Measurements from ENCODE around the gene TRIB2.

Gene TRIB2

GRCh38 chr2:12683457-12684100 is 33.2 kb upstream of the TRIB2 start:
- Histone ChIP-seq H3K4me1 (ENCODE audit: control insufficient read depth, insufficient read depth, low read length) (peaks cover 46% of the 10 kb centered on the region), H3K9me3 (ENCODE audit: control insufficient read depth, low read length) (no peaks in the 10 kb centered on the region), H3K4me3 (ENCODE audit: low read length) (no peak overlapping the region), H3K9ac (ENCODE audit: low read length) (no peak overlapping the region), H3K27me3 (ENCODE audit: control insufficient read depth, insufficient read depth, low read length) (no peaks in the 10 kb centered on the region), H3K36me3 (ENCODE audit: control insufficient read depth, insufficient read depth, low read length) (no peaks in the 10 kb centered on the region)

GRCh38 chr2:12684471-12684936 is 32.2 kb upstream of the TRIB2 start:
- no peak overlapping the region for H3K4me3 ChIP-seq (ENCODE audit: low read length)
- H3K9ac ChIP-seq (ENCODE audit: low read length), result no peak overlapping the region
- no peaks in the 10 kb centered on the region for H3K36me3 ChIP-seq (ENCODE audit: control insufficient read depth, insufficient read depth, low read length)
- peaks cover 54% of the 10 kb centered on the region for H3K4me1 ChIP-seq (ENCODE audit: control insufficient read depth, insufficient read depth, low read length)
- H3K27me3 ChIP-seq (ENCODE audit: control insufficient read depth, insufficient read depth, low read length), result no peaks in the 10 kb centered on the region
- no peaks in the 10 kb centered on the region for H3K9me3 ChIP-seq (ENCODE audit: control insufficient read depth, low read length)

- Histone ChIP-seq H3K9me3 (ENCODE audit: control insufficient read depth, low read length) (no peaks in the 10 kb centered on the region), H3K36me3 (ENCODE audit: control insufficient read depth, insufficient read depth, low read length) (no peaks in the 10 kb centered on the region), H3K4me1 (ENCODE audit: control insufficient read depth, insufficient read depth, low read length) (peaks cover 56% of the 10 kb centered on the region), H3K9ac (ENCODE audit: low read length) (no peak overlapping the region), H3K4me3 (ENCODE audit: low read length) (no peak overlapping the region), H3K27me3 (ENCODE audit: control insufficient read depth, insufficient read depth, low read length) (no peaks in the 10 kb centered on the region)
These were observed 31.6 kb upstream of the TRIB2 start for GRCh38 chr2:12685145-12685544.

DNA sequence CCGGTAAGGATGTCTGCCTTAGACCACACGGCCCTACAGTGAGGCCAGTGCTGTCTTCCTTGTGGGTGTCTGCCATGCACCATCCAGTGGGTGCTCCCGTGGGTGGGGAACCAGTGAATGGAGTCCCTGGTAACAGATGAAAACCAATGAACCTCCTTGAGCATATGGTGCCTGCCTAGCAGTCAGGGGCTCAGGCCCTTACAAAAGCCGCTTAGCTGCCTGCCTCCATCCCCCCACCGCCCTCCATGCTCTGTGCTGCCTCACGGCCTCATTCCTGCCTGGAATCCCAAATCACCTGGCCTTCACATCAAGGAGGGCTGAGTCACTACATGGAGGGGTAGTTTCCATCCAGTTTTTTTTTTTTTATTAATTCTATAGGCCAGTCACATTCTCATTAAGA is 30.8 kb upstream of the TRIB2 start:
- H3K9ac ChIP-seq (ENCODE audit: low read length), result no peak overlapping the region
- H3K4me1 ChIP-seq (ENCODE audit: control insufficient read depth, insufficient read depth, low read length), result peaks cover 56% of the 10 kb centered on the region
- no peaks in the 10 kb centered on the region for H3K36me3 ChIP-seq (ENCODE audit: control insufficient read depth, insufficient read depth, low read length)
- no peak overlapping the region for H3K4me3 ChIP-seq (ENCODE audit: low read length)
- H3K27me3 ChIP-seq (ENCODE audit: control insufficient read depth, insufficient read depth, low read length), result no peaks in the 10 kb centered on the region
- no peaks in the 10 kb centered on the region for H3K9me3 ChIP-seq (ENCODE audit: control insufficient read depth, low read length)

- Histone ChIP-seq H3K9me3 (ENCODE audit: control insufficient read depth, low read length) (no peaks in the 10 kb centered on the region), H3K4me3 (ENCODE audit: low read length) (no peak overlapping the region), H3K4me1 (ENCODE audit: control insufficient read depth, insufficient read depth, low read length) (peaks cover 56% of the 10 kb centered on the region), H3K9ac (ENCODE audit: low read length) (no peak overlapping the region), H3K36me3 (ENCODE audit: control insufficient read depth, insufficient read depth, low read length) (no peaks in the 10 kb centered on the region), H3K27me3 (ENCODE audit: control insufficient read depth, insufficient read depth, low read length) (no peaks in the 10 kb centered on the region)
These were observed 29.9 kb upstream of the TRIB2 start for GRCh38 chr2:12686708-12687283.

- Histone ChIP-seq H3K4me1 (ENCODE audit: control insufficient read depth, insufficient read depth, low read length) (peaks cover 50% of the 10 kb centered on the region), H3K36me3 (ENCODE audit: control insufficient read depth, insufficient read depth, low read length) (no peaks in the 10 kb centered on the region), H3K27me3 (ENCODE audit: control insufficient read depth, insufficient read depth, low read length) (no peaks in the 10 kb centered on the region), H3K4me3 (ENCODE audit: low read length) (no peak overlapping the region), H3K9me3 (ENCODE audit: control insufficient read depth, low read length) (no peaks in the 10 kb centered on the region), H3K9ac (ENCODE audit: low read length) (no peak overlapping the region)
These were observed 28.6 kb upstream of the TRIB2 start for GRCh38 chr2:12688091-12688490.

- no peaks in the 10 kb centered on the region for H3K36me3 ChIP-seq (ENCODE audit: control insufficient read depth, insufficient read depth, low read length)
- H3K4me3 ChIP-seq (ENCODE audit: low read length), result no peak overlapping the region
- H3K4me1 ChIP-seq (ENCODE audit: control insufficient read depth, insufficient read depth, low read length), result peaks cover 45% of the 10 kb centered on the region
- no peaks in the 10 kb centered on the region for H3K27me3 ChIP-seq (ENCODE audit: control insufficient read depth, insufficient read depth, low read length)
- no peak overlapping the region for H3K9ac ChIP-seq (ENCODE audit: low read length)
- no peaks in the 10 kb centered on the region for H3K9me3 ChIP-seq (ENCODE audit: control insufficient read depth, low read length)
These were observed 27.8 kb upstream of the TRIB2 start for GRCh38 chr2:12688893-12689292.

DNA sequence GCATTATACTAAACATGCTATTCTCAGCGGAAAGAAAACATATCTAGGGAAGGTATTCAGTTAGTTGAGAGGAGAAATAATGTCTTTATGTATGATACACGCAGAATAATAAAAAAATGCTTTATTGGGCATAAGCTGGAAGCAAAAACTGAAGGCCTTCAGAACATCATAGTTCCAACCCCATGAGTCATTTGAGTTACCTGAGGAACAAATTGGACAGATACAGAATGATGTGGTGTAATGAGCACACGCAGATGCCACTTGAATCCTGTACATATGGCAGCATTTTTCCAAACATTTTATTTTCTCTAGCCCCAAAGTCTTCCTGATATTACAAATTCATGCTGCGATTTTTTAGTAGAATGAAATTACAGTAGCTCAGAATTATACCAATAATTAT is 23.2 kb upstream of the TRIB2 start:
- H3K9ac ChIP-seq (ENCODE audit: low read length), result no peak overlapping the region
- no peaks in the 10 kb centered on the region for H3K27me3 ChIP-seq (ENCODE audit: control insufficient read depth, insufficient read depth, low read length)
- H3K36me3 ChIP-seq (ENCODE audit: control insufficient read depth, insufficient read depth, low read length), result no peaks in the 10 kb centered on the region
- H3K4me1 ChIP-seq (ENCODE audit: control insufficient read depth, insufficient read depth, low read length), result peaks cover 16% of the 10 kb centered on the region
- H3K4me3 ChIP-seq (ENCODE audit: low read length), result no peak overlapping the region
- no peaks in the 10 kb centered on the region for H3K9me3 ChIP-seq (ENCODE audit: control insufficient read depth, low read length)

- peaks cover 5% of the 10 kb centered on the region for H3K4me1 ChIP-seq (ENCODE audit: control insufficient read depth, insufficient read depth, low read length)
- no peak overlapping the region for H3K9ac ChIP-seq (ENCODE audit: low read length)
- H3K9me3 ChIP-seq (ENCODE audit: control insufficient read depth, low read length), result no peaks in the 10 kb centered on the region
- no peak overlapping the region for H3K4me3 ChIP-seq (ENCODE audit: low read length)
- H3K36me3 ChIP-seq (ENCODE audit: control insufficient read depth, insufficient read depth, low read length), result no peaks in the 10 kb centered on the region
- no peaks in the 10 kb centered on the region for H3K27me3 ChIP-seq (ENCODE audit: control insufficient read depth, insufficient read depth, low read length)
These were observed 21.6 kb upstream of the TRIB2 start for GRCh38 chr2:12694990-12695774.

- H3K9me3 ChIP-seq (ENCODE audit: control insufficient read depth, low read length), result no peaks in the 10 kb centered on the region
- H3K27me3 ChIP-seq (ENCODE audit: control insufficient read depth, insufficient read depth, low read length), result no peaks in the 10 kb centered on the region
- no peak overlapping the region for H3K4me3 ChIP-seq (ENCODE audit: low read length)
- H3K36me3 ChIP-seq (ENCODE audit: control insufficient read depth, insufficient read depth, low read length), result no peaks in the 10 kb centered on the region
- H3K4me1 ChIP-seq (ENCODE audit: control insufficient read depth, insufficient read depth, low read length), result peaks cover 17% of the 10 kb centered on the region
- no peak overlapping the region for H3K9ac ChIP-seq (ENCODE audit: low read length)
These were observed 19.1 kb upstream of the TRIB2 start for GRCh38 chr2:12697617-12698016.

GRCh38 chr2:12700989-12701388 is 15.7 kb upstream of the TRIB2 start:
- Histone ChIP-seq H3K36me3 (ENCODE audit: control insufficient read depth, insufficient read depth, low read length) (no peaks in the 10 kb centered on the region), H3K4me3 (ENCODE audit: low read length) (no peak overlapping the region), H3K4me1 (ENCODE audit: control insufficient read depth, insufficient read depth, low read length) (peaks cover 44% of the 10 kb centered on the region), H3K27me3 (ENCODE audit: control insufficient read depth, insufficient read depth, low read length) (no peaks in the 10 kb centered on the region), H3K9ac (ENCODE audit: low read length) (no peak overlapping the region), H3K9me3 (ENCODE audit: control insufficient read depth, low read length) (no peaks in the 10 kb centered on the region)

DNA sequence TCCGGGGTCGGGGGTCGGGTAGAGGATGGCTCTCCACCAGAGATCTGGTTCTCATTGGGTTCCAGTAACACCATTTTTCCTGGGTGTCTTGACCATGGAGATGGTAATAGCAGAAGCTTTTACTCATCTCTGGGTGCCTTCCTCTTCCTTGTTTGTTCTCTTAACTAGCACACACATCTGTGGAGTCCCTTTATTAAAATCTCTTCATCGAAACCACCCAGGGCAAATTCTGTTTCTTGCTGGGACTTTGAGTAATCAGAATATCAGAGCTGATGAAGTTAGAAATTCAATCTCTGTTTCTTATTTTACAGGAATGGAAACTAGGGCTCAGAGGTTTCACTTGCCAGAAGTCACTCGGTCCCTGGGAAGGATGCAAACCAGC is 15.0 kb upstream of the TRIB2 start:
- H3K4me1 ChIP-seq (ENCODE audit: control insufficient read depth, insufficient read depth, low read length), result peaks cover 44% of the 10 kb centered on the region
- no peaks in the 10 kb centered on the region for H3K27me3 ChIP-seq (ENCODE audit: control insufficient read depth, insufficient read depth, low read length)
- no peak overlapping the region for H3K9ac ChIP-seq (ENCODE audit: low read length)
- H3K36me3 ChIP-seq (ENCODE audit: control insufficient read depth, insufficient read depth, low read length), result no peaks in the 10 kb centered on the region
- no peaks in the 10 kb centered on the region for H3K9me3 ChIP-seq (ENCODE audit: control insufficient read depth, low read length)
- H3K4me3 ChIP-seq (ENCODE audit: low read length), result no peak overlapping the region

All from mucosa of stomach (tissue), 1 donor.